ENCODE measurements around the gene RCVRN.

RCVRN gene

DNA sequence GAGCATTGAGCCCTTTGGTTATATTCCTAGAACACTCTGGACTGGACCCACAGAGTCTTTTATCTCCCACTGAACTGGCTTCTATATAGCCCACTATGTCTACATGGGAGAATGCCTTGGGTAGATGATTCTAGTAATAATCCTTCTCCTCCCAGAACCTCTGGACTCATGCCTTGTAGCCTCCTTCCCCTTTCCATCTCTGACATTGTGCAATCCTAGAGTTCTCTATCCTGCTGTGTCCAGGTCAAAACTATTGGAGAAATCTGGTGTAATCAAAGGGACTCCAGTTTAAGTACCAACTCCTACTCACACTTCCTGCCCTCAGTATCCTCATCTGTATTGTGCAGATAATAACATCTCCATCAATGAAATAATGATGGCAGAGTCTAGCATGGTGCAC lies 9.1 kb downstream of the RCVRN start:
- no peak for DNase-seq

- DNase-seq = no peak
These were observed 10.8 kb downstream of the RCVRN start for GRCh38 chr17:9894231-9894630.

- no peak for DNase-seq
These were observed 11.6 kb downstream of the RCVRN start for GRCh38 chr17:9893411-9894012.

DNA sequence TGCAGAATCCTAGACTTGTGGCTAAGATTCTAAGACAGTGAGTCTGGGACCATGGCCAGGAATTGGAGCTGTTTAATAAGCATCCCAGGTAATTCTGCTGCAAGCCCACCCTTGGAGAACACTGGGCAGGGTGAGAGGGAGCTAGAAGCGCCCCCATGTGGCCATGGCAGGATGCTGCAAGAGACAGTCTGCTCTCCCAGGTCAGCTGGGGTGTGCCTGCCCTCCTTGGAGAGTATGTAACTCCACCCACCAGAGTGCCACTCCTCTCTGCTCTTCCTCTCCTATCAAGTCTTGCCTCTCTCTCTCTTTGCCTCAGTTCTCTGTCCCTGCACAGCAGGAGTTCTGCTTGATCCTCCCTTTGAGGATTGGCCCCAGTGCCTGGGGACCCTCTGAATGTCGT lies 14.9 kb downstream of the RCVRN start:
- DNase-seq = no peak

DNA sequence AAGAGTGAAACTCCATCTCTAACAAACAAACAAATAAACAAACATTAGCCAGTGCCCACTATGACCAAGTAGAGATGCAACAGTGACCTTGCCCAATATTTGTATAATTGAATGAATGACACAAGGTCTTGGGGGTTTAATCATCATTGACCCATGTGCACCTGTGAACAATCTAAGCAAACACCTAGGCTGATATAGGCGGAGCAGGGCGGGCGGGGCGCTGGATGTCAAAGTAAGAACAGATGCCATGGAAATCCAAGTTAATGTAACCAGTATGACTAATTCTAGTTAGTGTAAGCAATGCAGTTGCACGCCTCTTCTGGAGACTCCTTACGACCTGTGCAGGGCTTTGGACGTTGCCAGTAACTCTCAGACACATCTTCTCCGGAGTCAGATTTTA lies 17.6 kb downstream of the RCVRN start:
- no peak for DNase-seq

DNA sequence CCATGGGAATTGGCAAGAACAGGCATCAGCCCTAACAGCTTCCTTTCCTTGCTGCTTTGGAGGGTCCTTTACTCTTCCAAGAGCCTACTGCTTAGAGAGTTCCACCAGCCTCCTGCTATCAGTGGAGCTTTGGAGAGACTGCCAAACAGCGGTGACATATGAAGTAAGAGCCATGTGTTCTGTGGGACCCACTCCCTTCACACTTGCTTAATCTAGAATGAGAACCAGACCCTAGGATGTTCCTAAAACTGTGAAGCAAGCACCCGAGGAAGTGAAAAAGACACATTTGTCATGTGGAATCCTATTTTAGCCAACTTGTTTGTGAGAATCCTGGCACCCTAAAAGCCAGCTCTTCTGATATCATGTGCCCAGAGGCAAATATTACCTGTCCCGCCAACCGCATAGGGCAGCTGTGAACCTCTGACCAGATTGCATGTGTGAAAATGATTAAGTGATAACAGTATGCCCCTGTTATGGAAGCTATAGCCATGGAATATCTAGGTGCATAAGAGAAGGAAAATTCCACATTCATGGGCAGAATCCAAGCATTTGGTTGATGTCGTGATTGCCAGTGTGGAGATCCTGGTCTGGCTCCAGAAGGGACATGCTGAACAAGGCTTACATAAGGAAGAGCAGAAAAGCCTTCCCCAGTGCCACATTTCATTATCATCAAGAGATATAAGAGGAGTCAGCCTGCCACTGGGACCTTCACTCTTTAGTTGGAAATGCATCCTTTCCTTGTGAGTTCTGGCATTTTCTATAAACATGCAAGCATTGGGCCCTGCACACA lies 18.7 kb downstream of the RCVRN start:
- DNase-seq = no peak

GRCh38 chr17:9883451-9883850 lies 21.6 kb downstream of the RCVRN start:
- DNase-seq = no peak

DNA sequence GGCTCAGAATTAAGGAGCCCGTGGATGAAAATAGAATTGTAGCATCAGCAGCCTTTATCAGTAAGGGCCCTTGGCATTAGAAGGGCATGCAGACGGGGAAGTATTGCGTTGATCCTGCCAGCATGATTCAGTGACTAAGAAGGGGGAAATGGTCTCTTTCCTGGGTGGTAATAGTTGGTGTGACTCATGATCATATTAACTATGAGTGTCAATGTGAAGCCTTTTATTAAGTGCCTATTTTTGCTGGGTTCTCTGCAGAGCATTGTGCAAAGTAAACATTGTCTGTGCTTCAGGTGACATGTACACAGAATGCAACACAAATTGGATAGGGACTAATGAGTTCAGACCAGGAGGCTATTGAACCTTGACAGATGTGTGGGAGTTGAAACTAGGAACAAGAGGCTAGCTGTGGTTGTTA lies 24.5 kb downstream of the RCVRN start:
- no peak for DNase-seq

DNA sequence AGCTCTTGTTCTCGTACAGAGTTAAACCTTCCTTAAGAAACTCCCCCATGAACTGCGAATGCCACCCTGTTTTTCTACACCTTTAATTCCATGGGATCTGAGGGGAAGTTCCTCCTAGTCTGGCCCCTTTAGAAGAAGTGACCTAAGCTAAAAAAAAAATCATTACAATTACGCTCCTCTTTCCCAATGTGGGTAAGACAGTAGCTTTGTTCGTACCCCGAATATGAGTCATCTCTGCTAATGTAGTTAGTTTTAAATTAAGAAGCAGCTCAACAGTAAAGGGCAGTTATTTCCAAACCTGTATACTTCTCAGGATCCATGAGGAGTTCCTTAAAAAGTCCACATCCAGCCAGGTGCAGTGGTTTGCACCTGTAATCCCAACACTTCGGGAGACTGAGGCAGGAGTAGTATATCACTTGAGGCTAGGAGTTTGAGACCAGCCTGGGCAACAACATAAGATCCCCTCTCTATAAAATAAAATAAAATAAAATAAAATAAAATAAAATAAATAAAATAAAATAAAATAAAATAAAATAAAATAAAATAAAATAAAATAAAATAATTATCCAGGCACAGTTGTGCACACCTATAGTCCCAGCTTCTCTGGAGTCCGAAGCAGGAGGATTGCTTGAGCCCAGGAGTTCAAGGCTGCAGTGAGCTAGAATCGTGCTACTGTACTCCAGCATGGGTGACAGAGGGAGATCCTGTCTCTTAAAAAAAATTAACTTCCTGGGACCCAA lies 26.1 kb downstream of the RCVRN start:
- DNase-seq = no peak

DNA sequence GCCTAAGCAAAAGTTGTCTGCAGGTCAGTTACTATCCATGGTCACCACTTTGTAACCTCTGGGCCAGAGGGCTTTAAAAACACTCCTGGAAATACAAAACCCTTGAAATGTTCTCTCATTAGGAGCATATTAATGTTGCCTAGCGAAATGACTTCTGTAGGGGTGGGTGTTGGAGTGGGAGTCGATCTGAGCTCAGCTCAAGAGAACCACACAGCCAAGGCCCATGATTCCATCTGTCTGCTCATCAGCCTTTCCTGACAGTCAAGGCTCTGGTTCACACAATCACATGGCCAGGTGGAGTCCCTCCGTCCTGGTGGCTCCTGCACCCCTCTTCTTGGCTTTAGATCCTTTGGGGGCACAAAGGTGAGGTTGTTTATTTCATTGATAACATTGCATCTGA lies 26.7 kb downstream of the RCVRN start:
- no peak for DNase-seq

DNA sequence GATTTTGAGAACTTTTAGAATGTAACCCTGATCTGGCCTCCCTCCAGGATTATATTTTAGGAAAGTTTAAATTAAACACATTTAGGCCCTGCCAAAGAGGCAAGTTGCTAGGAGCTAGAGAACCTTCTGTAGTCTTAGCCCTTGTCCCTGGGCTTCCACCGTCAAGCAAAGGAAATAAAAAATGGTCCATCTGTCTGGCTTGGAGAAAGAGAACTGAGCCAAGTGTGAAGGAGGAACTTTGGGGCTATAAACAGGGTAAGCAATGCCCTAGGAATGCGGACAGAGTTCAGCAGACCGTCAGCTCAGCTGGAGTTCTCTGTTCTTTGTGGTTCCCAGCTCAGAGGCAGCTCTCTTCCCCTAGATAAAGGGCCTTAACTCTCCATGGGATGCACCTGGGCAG lies 29.6 kb downstream of the RCVRN start:
- no peak for DNase-seq

DNA sequence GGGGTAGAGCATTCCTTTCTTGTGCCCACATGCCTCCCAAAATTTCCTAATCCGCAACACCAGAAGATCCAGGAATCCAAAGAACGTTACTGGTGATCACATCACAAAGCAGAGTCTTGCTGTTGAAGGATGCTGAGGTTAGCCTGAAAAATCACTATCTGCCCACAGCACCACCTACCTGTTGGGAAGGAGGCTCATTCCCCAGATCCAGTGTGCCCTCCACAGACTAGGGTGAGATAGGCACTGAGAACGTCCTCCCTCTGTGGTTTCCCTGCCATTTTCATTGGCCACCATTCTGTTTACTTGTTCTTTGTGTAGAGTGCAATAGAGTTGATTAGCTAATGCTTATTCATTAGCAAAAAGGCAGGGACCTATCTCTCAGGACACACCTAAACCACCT lies 30.3 kb downstream of the RCVRN start:
- DNase-seq = no peak

GRCh38 chr17:9872852-9873251 lies 32.2 kb downstream of the RCVRN start:
- no peak for DNase-seq

DNA sequence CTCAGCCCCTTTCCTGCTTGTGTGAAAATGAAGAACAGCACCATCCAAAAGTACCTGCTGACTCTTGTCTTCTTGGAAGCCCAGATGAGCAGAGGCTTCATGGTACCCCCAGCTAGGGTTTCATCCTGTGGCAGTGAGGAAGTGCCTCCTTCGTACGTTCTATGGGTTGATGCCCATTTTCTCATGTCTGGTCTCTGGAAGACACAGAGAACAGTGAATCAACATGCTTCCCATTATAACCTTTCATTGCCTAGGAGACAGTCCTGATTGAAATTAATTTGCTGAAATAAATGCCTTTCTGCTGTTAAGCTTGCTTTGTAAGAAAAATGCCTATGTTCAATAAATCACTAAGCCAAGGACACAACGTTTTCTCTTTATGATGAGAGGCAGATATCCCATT lies 36.5 kb downstream of the RCVRN start:
- no peak for DNase-seq

DNA sequence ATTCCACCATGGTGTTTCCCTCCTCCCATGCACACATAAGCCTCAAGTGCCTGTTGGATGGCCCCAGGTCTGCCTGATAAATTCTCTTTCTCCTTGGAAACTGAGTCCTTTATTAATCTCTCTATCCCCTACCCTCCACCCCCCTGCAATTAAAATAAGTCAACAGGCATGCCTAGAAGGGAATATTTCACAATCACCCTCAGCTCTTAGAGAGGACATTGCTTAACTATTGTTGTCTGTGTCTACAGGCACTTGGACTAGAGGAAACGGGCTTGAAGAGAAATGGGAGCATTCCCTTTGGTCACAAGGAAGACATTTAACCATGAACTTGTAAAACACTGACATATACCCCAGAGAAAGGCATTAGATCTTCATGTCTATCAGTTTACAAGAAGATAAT lies 39.5 kb downstream of the RCVRN start:
- DNase-seq = no peak

DNA sequence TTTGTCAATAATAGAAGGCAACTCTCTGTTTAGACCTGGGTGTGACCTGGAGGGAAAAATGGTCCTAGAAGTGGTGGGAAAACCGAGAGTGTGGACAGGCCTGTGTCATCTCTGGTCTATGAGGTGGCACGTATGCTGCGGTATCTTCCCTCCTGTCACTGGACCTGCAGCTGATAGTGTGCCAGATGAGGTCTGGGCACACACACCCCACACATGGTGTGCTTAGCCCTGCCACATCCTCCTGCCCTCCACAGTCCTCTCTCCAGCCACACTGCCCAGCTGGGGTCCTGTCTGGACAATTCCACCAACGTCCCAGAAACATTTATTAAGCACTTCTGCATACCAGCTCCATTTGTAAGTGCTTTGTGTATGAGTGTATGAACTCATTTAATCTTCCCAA lies 42.1 kb downstream of the RCVRN start:
- no peak for DNase-seq

- no peak for DNase-seq
These were observed 42.9 kb downstream of the RCVRN start for GRCh38 chr17:9862220-9862619.

GRCh38 chr17:9860851-9861250 lies 44.2 kb downstream of the RCVRN start:
- no peak for DNase-seq

GRCh38 chr17:9859781-9860180 lies 45.3 kb downstream of the RCVRN start:
- no peak for DNase-seq

DNA sequence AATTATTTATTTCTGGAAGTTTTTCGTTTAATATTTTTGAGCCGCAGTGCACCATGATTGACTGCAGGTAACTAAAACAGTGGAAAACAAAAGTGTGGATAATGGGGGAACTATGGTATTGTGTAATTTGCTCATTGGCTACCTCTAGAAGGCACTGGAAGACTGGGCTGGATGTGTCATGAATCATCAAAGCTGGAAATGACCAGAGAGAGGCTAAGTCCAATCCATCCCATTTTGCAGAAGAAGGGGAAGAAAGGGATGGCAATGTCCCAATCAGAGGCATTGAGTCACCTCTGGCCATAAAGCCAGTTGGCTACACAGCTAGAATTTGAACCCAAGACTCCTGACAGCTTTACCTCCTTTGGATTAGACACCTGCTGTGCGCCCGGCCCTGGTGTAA lies 50.0 kb downstream of the RCVRN start:
- DNase-seq = no peak

GRCh38 chr17:9854255-9854654 lies 50.8 kb downstream of the RCVRN start:
- DNase-seq = no peak

- no peak for DNase-seq
These were observed 54.9 kb downstream of the RCVRN start for GRCh38 chr17:9850151-9850550.

Data from effector CD4-positive, alpha-beta T cell (primary cell).